HepG2 (cell line): ENCODE data around the gene BLOC1S4. TPM values are rescaled to one million over a fixed set of nuclear protein-coding genes. Genes with fewer than 3 reads are reported as not detected.

ENCODE experiments used
- ARHGAP35 ChIP-seq: sonication (generic); formaldehyde crosslinking; IDR thresholded peaks from 2 replicates; pipeline ENCODE4 v1.9.0; 2022; ENCODE audit warnings: mild to moderate bottlenecking, inconsistent platforms, moderate library complexity, missing genetic modification reagents, borderline replicate concordance
- BHLHE40 ChIP-seq: IDR thresholded peaks from 2 replicates; pipeline ENCODE4 v1.6.1; 2011; ENCODE audit warnings: low read length, improper control_type of control experiment
- CAMTA2 ChIP-seq: sonication (generic); formaldehyde crosslinking; IDR thresholded peaks from 2 replicates; pipeline ENCODE4 v1.4.0; 2020; ENCODE audit warnings: mild to moderate bottlenecking, missing genetic modification reagents, borderline replicate concordance
- FOXM1 ChIP-seq: sonication (generic); formaldehyde crosslinking; IDR thresholded peaks from 2 replicates; pipeline ENCODE4 v1.5.0; 2020; ENCODE audit warnings: missing genetic modification reagents
- FOXP4 ChIP-seq: sonication (generic); formaldehyde crosslinking; IDR thresholded peaks from 2 replicates; pipeline ENCODE4 v1.4.0; 2020; ENCODE audit warnings: missing genetic modification reagents
- NCOR1 ChIP-seq: fragments of 200-600 bp; sonication (generic); IDR thresholded peaks from 2 replicates; pipeline ENCODE4 v1.7.0; 2017; ENCODE audit warnings: antibody characterized with exemption, low read length, borderline replicate concordance
- SIX4 ChIP-seq: sonication (generic); formaldehyde crosslinking; IDR thresholded peaks from 2 replicates; pipeline ENCODE4 v1.4.0; 2020; ENCODE audit warnings: missing genetic modification reagents
- THYN1 ChIP-seq: sonication (generic); formaldehyde crosslinking; IDR thresholded peaks from 2 replicates; pipeline ENCODE4 v1.8.1; 2023; ENCODE audit warnings: low read depth, mild to moderate bottlenecking, moderate library complexity, missing genetic modification reagents, borderline replicate concordance
- ZHX2 ChIP-seq, 2 experiments: sonication (generic) in 1 of 2; formaldehyde crosslinking in 1 of 2; IDR thresholded peaks; 2 replicates each; pipeline versions ENCODE4 v1.6.1 to v1.9.0; 2014 to 2022; ENCODE audit warnings: antibody characterized with exemption in 1 of 2, borderline replicate concordance in 1 of 2, inconsistent platforms in 1 of 2, low read depth in 1 of 2, missing genetic modification reagents in 1 of 2
- ZNF205 ChIP-seq: IDR thresholded peaks from 2 replicates; pipeline ENCODE4 v1.6.1; 2018; ENCODE audit warnings: missing biosample characterization, missing genetic modification reagents
- ZNF235 ChIP-seq: sonication (generic); formaldehyde crosslinking; IDR thresholded peaks from 2 replicates; pipeline ENCODE4 v1.8.1; 2023; ENCODE audit warnings: mild to moderate bottlenecking, missing genetic modification reagents, borderline replicate concordance
- ZNF24 ChIP-seq: fragments of 450-650 bp; IDR thresholded peaks from 2 replicates; pipeline ENCODE4 v1.6.1; 2017; ENCODE audit warnings: antibody characterized with exemption, mild to moderate bottlenecking
- ZNF432 ChIP-seq: sonication (generic); formaldehyde crosslinking; IDR thresholded peaks from 2 replicates; pipeline ENCODE4 v1.5.0; 2020; ENCODE audit warnings: missing genetic modification reagents, mild to moderate bottlenecking, borderline replicate concordance
- ZNF564 ChIP-seq: sonication (generic); formaldehyde crosslinking; IDR thresholded peaks from 2 replicates; pipeline ENCODE4 v1.8.1; 2023; ENCODE audit warnings: mild to moderate bottlenecking, missing genetic modification reagents
- ZNF737 ChIP-seq: sonication (generic); formaldehyde crosslinking; IDR thresholded peaks from 2 replicates; pipeline ENCODE4 v1.5.0; 2020; ENCODE audit warnings: missing genetic modification reagents, mild to moderate bottlenecking, borderline replicate concordance
- polyA plus RNA-seq, 8 experiments: library from polyadenylated mRNA; depleted of rRNA in 3 of 8; stranded (reverse) in 7 of 8; unstranded in 1 of 8; fragments of >200 nt; fragmentation: Illumina TruSeq in 4 of 8; extraction: Trizol in 4 of 8; gene quantifications; 2 replicates each; pipeline versions ENCODE4 v1.2.1 to v1.2.3, GENCODE V29; 2011 to 2016; ENCODE audit warnings: low read depth in 4 of 8, missing spikeins in 1 of 8, mixed read lengths in 1 of 8; ENCODE audit not compliant: insufficient read depth in 1 of 8
- total RNA-seq, 5 experiments: library from RNA; depleted of rRNA; stranded (reverse); fragments of >200 nt; fragmentation: Illumina TruSeq; extraction: Trizol; gene quantifications; 2 replicates each; pipeline ENCODE4 v1.2.3, GENCODE V29; 2016; ENCODE audit warnings: low read depth in 1 of 5
- TF ChIP-seq, protein P1 (sequence below): sonication (generic); IDR thresholded peaks from 2 replicates; pipeline ENCODE4 v1.6.1; 2016; ENCODE audit warnings: low read depth, borderline replicate concordance
- TF ChIP-seq, protein P2 (sequence below): sonication (generic); formaldehyde crosslinking; IDR thresholded peaks from 2 replicates; pipeline ENCODE4 v1.5.1; 2020; ENCODE audit warnings: missing genetic modification reagents, mild to moderate bottlenecking, borderline replicate concordance

Gene BLOC1S4
- total and polyA plus RNA-seq, 2 of the 13 experiments (the other 11 are each of a cell fraction or from before 2014, with no cell fraction given) = 15.5 to 20.9 TPM

- TF ChIP-seq ZHX2 (IDR thresholded peaks at IDR 0.05; ENCODE audit: low read depth) (peak; percentile 90), ZHX2 (CRISPR knock-in tag; IDR thresholded peaks at IDR 0.05; ENCODE audit: borderline replicate concordance) (no peak), ZNF432 (CRISPR knock-in tag) (no peak), ZNF564 (CRISPR knock-in tag) (peak; percentile 79; the same call in 1 of the 2 replicates), SIX4 (peak; percentile 76), FOXM1 (CRISPR knock-in tag) (no peak), BHLHE40 (peak; percentile 47; the same call in 1 of the 2 replicates), ZNF205 (peak; percentile 88; the same call in 1 of the 2 replicates), ZNF24 (0 out of 2 replicates have a peak, but pooled peaks have one; percentile 32), NCOR1 (peak; percentile 89; the same call in 1 of the 2 replicates), FOXP4 (peak; percentile 99), THYN1 (CRISPR knock-in tag) (0 out of 2 replicates have a peak, but pooled peaks have one; percentile 41), ZNF737 (CRISPR knock-in tag) (no peak), ZNF235 (CRISPR knock-in tag) (no peak), CAMTA2 (CRISPR knock-in tag) (no peak), ARHGAP35 (CRISPR knock-in tag) (peak; percentile 62; the same call in 1 of the 2 replicates)
- TF ChIP-seq, protein P1, sequence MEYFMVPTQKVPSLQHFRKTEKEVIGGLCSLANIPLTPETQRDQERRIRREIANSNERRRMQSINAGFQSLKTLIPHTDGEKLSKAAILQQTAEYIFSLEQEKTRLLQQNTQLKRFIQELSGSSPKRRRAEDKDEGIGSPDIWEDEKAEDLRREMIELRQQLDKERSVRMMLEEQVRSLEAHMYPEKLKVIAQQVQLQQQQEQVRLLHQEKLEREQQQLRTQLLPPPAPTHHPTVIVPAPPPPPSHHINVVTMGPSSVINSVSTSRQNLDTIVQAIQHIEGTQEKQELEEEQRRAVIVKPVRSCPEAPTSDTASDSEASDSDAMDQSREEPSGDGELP = peak; percentile 68; the same call in 1 of the 2 replicates
- TF ChIP-seq, protein P2, sequence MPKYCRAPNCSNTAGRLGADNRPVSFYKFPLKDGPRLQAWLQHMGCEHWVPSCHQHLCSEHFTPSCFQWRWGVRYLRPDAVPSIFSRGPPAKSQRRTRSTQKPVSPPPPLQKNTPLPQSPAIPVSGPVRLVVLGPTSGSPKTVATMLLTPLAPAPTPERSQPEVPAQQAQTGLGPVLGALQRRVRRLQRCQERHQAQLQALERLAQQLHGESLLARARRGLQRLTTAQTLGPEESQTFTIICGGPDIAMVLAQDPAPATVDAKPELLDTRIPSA = no peak
Measured at GRCh38 chr4:6695660-6696610, 20.0 kb upstream of the BLOC1S4 start (continued).
